ENCODE results near the gene SLC25A18.

SLC25A18 gene

GRCh38 chr22:17570851-17571631, 7.7 kb downstream of the SLC25A18 start:
- no peak for DNase-seq (ENCODE audit: low read depth in 3 of 3)

- DNase-seq (ENCODE audit: low read depth in 3 of 3), result no peak
Measured at GRCh38 chr22:17575151-17575550, 11.9 kb downstream of the SLC25A18 start.

DNA sequence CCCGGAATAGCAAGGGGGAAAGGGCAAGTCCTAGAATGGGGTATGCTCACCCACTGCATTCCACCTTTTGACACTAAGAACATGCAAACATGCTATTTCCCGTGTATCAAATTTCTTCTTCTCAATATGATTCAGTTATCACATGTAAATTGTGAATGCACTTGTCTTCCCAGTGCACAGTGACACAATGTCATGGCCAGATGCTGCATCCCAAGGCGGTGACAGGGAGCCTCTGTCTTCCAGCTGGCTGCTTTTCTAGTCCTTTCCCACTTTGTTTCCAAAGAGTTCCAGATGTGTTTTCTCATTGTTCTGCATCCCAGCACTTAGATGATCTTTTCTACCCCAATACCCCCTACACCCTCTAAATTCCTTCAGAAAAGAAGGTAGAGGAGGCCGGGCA, 12.4 kb downstream of the SLC25A18 start:
- DNase-seq (ENCODE audit: low read depth in 3 of 3), result no peak

DNA sequence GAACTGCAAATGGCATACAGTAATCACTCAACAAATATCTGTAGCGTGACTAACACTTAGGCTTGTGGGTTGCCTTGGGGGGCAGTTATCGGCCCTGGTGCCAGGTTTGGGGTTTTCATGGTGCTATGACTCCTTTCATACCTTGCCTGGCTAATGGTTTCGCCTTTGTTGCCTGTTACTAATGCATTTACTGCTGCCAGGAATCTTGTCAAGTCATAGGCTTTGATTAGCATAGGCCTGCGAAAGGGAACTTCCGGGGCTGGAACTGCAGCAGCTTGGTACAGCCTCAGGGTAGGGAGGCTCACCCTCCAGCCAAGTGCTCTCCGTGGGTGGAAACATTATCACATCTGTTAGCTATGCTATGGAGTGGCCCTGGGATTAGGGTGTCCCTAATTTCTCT, 13.2 kb downstream of the SLC25A18 start:
- no peak for DNase-seq (ENCODE audit: low read depth in 3 of 3)

DNA sequence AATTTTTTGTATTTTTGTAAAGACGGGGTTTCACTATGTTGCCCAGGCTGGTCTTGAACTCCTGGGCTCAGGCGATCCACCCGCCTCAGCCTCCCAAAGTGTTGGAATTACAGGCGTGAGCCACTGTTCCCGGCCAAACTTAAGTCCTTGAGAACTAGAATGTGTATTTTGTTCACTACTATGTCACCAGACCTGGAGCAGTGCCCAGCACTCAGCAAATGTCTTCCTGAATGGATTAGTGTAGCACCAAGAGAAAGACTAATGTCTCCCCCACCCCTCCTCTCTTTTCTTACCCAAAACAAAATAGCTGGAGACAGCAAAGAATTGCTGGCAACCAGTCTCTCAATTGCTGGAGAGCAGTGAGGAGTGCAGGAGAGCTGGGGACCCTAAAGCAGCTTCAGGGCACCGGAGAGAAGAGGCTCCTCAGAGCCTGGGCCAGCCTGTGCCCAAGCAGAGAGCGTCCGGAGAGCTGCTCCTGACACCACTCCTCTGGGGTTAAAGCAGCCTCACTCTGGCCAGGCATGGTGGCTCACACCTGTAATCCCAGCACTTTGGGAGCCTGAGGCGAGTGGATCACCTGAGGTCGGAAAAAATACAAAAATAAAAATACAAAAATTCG, 14.9 kb downstream of the SLC25A18 start:
- no peak for DNase-seq (ENCODE audit: low read depth in 3 of 3)

DNA sequence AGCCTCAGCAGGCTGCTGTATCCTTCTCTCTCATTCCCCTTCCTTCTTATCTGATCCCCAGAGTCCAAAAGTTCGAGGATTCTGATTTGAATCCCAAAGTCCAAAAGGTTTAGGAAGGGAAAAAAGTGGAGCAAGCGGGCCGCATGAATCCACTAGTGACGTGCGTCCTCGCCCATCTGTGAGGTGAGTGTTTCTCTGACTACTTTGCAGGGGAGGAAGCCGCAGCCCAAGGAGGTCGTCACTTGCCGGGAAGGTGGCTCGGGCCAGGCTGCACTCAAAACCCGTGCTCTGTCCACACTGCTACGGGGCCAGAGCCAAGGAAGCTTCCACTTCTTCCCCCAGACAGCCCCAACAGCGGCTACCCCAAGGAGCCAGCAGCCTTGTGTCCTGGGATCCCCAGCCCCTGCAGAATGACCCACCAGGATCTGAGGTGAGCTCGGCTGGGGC, 16.3 kb downstream of the SLC25A18 start:
- no peak for DNase-seq (ENCODE audit: low read depth in 3 of 3)

DNA sequence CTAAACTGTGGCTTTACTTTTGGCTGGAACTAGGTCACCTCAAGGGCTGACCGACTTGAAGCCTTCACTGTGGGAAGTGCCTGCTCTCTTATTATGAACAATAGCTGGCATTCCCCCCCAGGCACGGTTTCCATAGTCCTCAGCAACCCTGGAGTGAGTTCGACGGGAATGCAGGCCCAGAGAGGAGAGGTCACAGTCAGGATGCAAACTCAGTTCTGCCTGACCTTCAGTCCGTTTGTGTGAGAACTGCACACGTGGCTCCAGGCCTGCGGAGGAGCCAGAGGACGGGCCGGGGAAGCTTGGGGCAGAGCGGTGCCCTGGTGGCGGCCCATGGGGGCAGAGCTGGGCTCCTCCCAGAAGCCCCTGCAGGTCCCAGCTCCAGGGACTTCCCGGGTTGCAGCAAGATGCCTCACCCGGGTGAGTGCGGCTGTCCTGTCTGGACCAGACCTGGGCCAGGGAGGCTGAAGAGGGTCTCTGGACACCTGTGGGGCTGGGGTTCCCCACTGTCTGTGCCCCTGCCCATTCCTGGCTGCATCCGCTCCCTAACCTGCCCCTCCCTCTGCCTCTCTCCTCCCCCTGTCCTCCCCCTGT, 17.2 kb downstream of the SLC25A18 start:
- DNase-seq (ENCODE audit: low read depth in 3 of 3), result no peak

GRCh38 chr22:17581056-17581455, 17.8 kb downstream of the SLC25A18 start:
- DNase-seq (ENCODE audit: low read depth in 3 of 3), result no peak

DNA sequence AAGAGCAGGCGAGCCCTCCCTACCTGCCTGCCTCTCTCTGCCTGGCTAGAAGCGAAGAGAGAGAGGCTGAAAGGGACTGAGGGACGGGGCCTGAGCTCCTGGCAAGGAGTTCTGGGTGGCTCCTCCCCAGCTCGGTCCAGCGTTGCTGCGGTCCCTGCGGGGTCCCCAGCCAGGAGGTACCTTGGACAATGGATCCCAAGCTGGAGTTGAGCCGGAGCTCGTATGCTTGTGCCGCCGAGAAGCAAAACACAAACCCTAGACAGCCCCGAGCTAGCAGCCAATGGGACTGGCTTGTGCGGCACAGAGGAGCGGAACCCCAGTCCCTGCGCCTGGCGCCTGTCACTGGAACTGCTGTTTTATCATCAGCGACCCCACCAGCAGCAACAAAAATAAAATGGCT, 18.3 kb downstream of the SLC25A18 start:
- DNase-seq (ENCODE audit: low read depth in 3 of 3), result no peak

GRCh38 chr22:17583151-17583550, 19.9 kb downstream of the SLC25A18 start:
- DNase-seq (ENCODE audit: low read depth in 3 of 3), result no peak

DNA sequence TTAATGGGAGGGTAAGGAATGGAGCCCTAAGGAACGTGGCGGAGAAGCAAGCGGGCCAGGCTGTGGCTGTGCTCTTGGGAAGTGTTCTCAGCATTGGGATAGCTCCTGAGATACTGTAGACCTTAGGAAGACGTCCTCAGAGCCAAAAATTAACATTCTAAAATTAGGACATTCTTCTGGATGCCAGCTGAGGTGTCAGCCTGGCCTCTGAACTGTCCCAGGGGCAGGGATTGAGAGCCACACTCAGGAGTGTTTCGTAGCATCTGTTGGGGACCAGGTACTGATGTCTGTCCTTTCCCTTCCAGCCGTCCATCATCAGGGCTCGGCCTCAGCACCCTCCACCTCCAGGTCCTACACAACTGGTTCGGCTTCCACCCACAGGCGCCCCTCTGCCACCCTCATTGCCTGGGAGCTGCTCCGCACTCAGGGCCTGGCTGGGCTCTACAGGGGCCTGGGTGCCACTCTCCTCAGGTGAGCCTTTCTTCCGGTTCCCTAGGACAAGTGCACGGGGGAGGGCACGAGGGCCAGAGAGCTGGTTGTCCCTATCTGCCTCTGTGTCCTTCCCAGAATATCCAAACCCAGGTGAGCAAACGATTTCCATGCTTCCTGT, 23.6 kb downstream of the SLC25A18 start:
- no peak for DNase-seq (ENCODE audit: low read depth in 3 of 3)

GRCh38 chr22:17587629-17588028, 24.3 kb downstream of the SLC25A18 start:
- no peak for DNase-seq (ENCODE audit: low read depth in 3 of 3)

GRCh38 chr22:17588606-17589005, 25.3 kb downstream of the SLC25A18 start:
- no peak for DNase-seq (ENCODE audit: low read depth in 3 of 3)

DNA sequence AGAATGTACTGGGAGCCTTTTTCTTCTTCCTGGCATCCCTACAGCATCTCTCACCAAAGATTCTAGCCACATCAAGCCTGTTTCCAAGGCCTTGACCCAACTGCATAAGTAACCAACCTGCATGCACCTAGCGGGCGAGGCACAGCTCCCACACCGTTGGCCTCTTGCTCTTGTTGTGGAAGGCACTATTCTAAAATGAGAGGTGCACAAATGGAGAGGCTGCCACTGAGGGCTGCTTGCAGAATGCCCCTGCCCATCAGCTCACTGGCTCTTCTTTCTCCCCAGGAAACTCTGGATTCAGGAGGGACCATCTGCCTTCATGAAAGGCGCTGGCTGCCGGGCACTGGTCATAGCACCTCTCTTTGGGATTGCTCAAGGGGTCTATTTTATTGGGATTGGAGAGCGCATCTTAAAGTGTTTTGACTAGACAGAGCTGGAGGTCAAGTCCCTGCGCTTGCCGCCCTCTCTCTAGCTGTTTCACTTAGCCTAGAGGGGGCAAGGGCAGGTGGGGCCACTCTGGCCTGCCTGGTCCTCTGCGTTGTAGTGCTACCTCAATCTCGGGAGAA, 26.6 kb downstream of the SLC25A18 start:
- no peak for DNase-seq (ENCODE audit: low read depth in 3 of 3)

DNA sequence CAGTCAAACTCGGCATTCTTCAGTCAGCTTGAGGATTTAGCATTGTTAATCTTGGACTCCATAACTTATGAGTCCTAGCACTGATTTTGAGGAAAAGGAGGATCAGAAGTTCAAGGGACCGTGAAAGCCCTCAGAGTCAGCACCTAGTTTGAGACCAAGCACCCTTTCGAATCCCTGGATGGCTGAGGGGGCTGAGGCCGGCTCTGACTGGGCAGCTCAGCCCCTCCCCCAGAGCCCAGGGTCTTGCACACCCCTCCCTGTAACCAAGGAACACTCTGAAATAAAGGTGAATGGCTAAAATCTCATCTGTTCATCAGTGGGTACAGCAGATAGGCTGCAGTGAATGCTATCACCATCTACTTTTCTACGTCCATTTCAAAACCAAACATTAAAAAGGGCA, 27.3 kb downstream of the SLC25A18 start:
- DNase-seq (ENCODE audit: low read depth in 3 of 3), result no peak

- DNase-seq (ENCODE audit: low read depth in 3 of 3), result no peak
Measured at GRCh38 chr22:17592201-17592600, 28.9 kb downstream of the SLC25A18 start.

- no peak for DNase-seq (ENCODE audit: low read depth in 3 of 3)
Measured at GRCh38 chr22:17596226-17596625, 32.9 kb downstream of the SLC25A18 start.

GRCh38 chr22:17597217-17597616, 33.9 kb downstream of the SLC25A18 start:
- DNase-seq (ENCODE audit: low read depth in 3 of 3), result no peak

DNA sequence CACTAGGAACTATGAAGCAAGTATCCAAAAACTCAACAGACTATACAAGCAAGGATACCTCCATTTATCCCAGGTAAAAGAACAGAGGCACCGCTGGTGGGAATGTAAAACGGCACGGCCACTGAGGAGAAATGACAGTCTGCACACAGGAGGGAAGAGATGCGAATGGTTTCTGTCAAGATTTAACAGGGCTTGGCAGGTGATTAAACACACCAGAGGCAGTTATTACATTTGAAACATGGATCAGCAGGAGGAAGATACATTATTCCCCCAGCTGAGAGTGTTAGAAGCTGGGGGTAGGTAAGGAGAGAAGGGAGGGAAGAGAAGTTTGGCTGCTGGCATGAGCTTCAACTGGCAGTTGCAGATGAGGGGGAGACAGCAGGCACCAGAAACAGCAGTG, 35.0 kb downstream of the SLC25A18 start:
- no peak for DNase-seq (ENCODE audit: low read depth in 3 of 3)

DNA sequence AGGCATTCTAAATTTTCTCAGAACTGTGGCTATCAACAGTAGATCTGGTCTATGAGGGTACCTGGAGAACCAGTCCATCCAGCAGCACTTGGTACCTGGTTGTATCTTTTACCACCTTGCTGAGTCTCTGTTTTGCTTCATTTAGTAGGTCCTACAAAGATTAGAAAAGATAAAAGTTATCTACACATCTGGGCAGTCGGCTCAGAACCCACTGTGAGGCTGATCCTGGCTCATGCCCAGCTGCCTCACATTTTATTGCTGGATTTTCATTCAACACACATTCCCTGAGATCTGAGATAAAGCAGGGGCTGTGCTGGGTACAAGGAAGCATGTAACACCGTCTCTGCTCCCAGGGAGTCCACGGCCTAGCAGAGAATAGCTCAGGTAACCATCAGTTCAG, 37.7 kb downstream of the SLC25A18 start:
- DNase-seq (ENCODE audit: low read depth in 3 of 3), result no peak

GRCh38 chr22:17603668-17604067, 40.4 kb downstream of the SLC25A18 start:
- no peak for DNase-seq (ENCODE audit: low read depth in 3 of 3)

GRCh38 chr22:17606496-17606895, 43.2 kb downstream of the SLC25A18 start:
- no peak for DNase-seq (ENCODE audit: low read depth in 3 of 3)

Data from stimulated activated CD4-positive, alpha-beta T cell treated with anti-CD3 and anti-CD28 coated beads, TNF-alpha, amount 100 ng/mL, for 24 hours (primary cell).